ENCODE measurements around the gene ZBTB26. TPM values are rescaled to one million over a fixed set of nuclear protein-coding genes. Genes with fewer than 3 reads are reported as not detected.

Gene ZBTB26
- total and polyA plus RNA-seq, 2 donors: 6.7 to 7.0 TPM

- no peak for DNase-seq (ENCODE audit: low read depth in 6 of 9, low spot score in 9 of 9)
- no peaks in the 10 kb centered on the region for H3K27me3 ChIP-seq (ENCODE audit: control insufficient read depth in 2 of 2, insufficient read depth in 1 of 2, low read length in 1 of 2)
- H3K9me3 ChIP-seq (ENCODE audit: control insufficient read depth in 2 of 2, insufficient read depth in 1 of 2, low read length in 1 of 2): peaks cover 0 to 1% of the 10 kb centered on the region in 2 donors
- H3K4me3 ChIP-seq (ENCODE audit: low read length in 2 of 2): no peak overlapping the region
- H3K36me3 ChIP-seq (ENCODE audit: control insufficient read depth in 2 of 2, insufficient read depth in 2 of 2, low read length in 1 of 2): peaks cover 7 to 9% of the 10 kb centered on the region in 2 donors
- WGBS: 96% methylated on average over 1 of the region's 1 CpG
- H3K4me1 ChIP-seq (ENCODE audit: control insufficient read depth in 2 of 2, insufficient read depth in 2 of 2, low read length in 2 of 2): peaks cover 13 to 15% of the 10 kb centered on the region in 2 donors
- H3K27ac ChIP-seq (ENCODE audit: low read depth in 1 of 2, low read length in 1 of 2): no peak overlapping the region
Observed at GRCh38 chr9:122936883-122937282, 5.6 kb upstream of the ZBTB26 start.

- H3K4me1 ChIP-seq (ENCODE audit: control insufficient read depth in 2 of 2, insufficient read depth in 2 of 2, low read length in 2 of 2): peaks cover 10 to 11% of the 10 kb centered on the region in 2 donors
- no peak for DNase-seq (ENCODE audit: low read depth in 6 of 9, low spot score in 9 of 9)
- peaks cover 7 to 9% of the 10 kb centered on the region in 2 donors for H3K36me3 ChIP-seq (ENCODE audit: control insufficient read depth in 2 of 2, insufficient read depth in 2 of 2, low read length in 1 of 2)
- H3K27me3 ChIP-seq (ENCODE audit: control insufficient read depth in 2 of 2, insufficient read depth in 1 of 2, low read length in 1 of 2): no peaks in the 10 kb centered on the region
- no peak overlapping the region for H3K4me3 ChIP-seq (ENCODE audit: low read length in 2 of 2)
- peaks cover 1 to 2% of the 10 kb centered on the region in 2 donors for H3K9me3 ChIP-seq (ENCODE audit: control insufficient read depth in 2 of 2, insufficient read depth in 1 of 2, low read length in 1 of 2)
- WGBS: 96% methylated on average over 5 of the region's 5 CpGs
- no peak overlapping the region for H3K27ac ChIP-seq (ENCODE audit: low read depth in 1 of 2, low read length in 1 of 2)
Observed at GRCh38 chr9:122936464-122936863, 5.2 kb upstream of the ZBTB26 start.

GRCh38 chr9:122930541-122931225 is 629 bp downstream of the ZBTB26 start:
- peaks cover 0 to 5% of the 10 kb centered on the region in 2 donors for H3K9me3 ChIP-seq (ENCODE audit: control insufficient read depth in 2 of 2, insufficient read depth in 1 of 2, low read length in 1 of 2)
- peaks cover 9 to 11% of the 10 kb centered on the region in 2 donors for H3K4me1 ChIP-seq (ENCODE audit: control insufficient read depth in 2 of 2, insufficient read depth in 2 of 2, low read length in 2 of 2)
- WGBS: 30% methylated on average over 10 of the region's 10 CpGs
- peak overlapping the region; percentile 71 to 81 for H3K27ac ChIP-seq (ENCODE audit: low read depth in 1 of 2, low read length in 1 of 2)
- H3K4me3 ChIP-seq (ENCODE audit: low read length in 2 of 2): peak overlapping the region; percentile 80 to 93
- H3K27me3 ChIP-seq (ENCODE audit: control insufficient read depth in 2 of 2, insufficient read depth in 1 of 2, low read length in 1 of 2): no peaks in the 10 kb centered on the region
- DNase-seq (ENCODE audit: low read depth in 6 of 9, low spot score in 9 of 9): peak in 2 of 9 donors; percentile 17 to 18
- H3K36me3 ChIP-seq (ENCODE audit: control insufficient read depth in 2 of 2, insufficient read depth in 2 of 2, low read length in 1 of 2): no peaks in the 10 kb centered on the region

- Histone ChIP-seq H3K27ac (ENCODE audit: low read depth in 1 of 2, low read length in 1 of 2) (no peak overlapping the region), H3K36me3 (ENCODE audit: control insufficient read depth in 2 of 2, insufficient read depth in 2 of 2, low read length in 1 of 2) (no peaks in the 10 kb centered on the region), H3K4me3 (ENCODE audit: low read length in 2 of 2) (no peak overlapping the region), H3K27me3 (ENCODE audit: control insufficient read depth in 2 of 2, insufficient read depth in 1 of 2, low read length in 1 of 2) (no peaks in the 10 kb centered on the region), H3K9me3 (ENCODE audit: control insufficient read depth in 2 of 2, insufficient read depth in 1 of 2, low read length in 1 of 2) (peaks cover 0 to 5% of the 10 kb centered on the region in 2 donors), H3K4me1 (ENCODE audit: control insufficient read depth in 2 of 2, insufficient read depth in 2 of 2, low read length in 2 of 2) (peaks cover 9 to 11% of the 10 kb centered on the region in 2 donors)
- no peak for DNase-seq (ENCODE audit: low read depth in 6 of 9, low spot score in 9 of 9)
- WGBS: 93% methylated on average over 1 of the region's 1 CpG
Observed at GRCh38 chr9:122929796-122930354, 1.4 kb downstream of the ZBTB26 start.

GRCh38 chr9:122923947-122924346 is 7.4 kb downstream of the ZBTB26 start:
- no peak for DNase-seq (ENCODE audit: low read depth in 6 of 9, low spot score in 9 of 9)
- WGBS: 96% methylated on average over 3 of the region's 3 CpGs
- Histone ChIP-seq H3K36me3 (ENCODE audit: control insufficient read depth in 2 of 2, insufficient read depth in 2 of 2, low read length in 1 of 2) (peaks cover 2 to 7% of the 10 kb centered on the region in 2 donors), H3K27ac (ENCODE audit: low read depth in 1 of 2, low read length in 1 of 2) (no peak overlapping the region), H3K4me1 (ENCODE audit: control insufficient read depth in 2 of 2, insufficient read depth in 2 of 2, low read length in 2 of 2) (no peaks in the 10 kb centered on the region), H3K9me3 (ENCODE audit: control insufficient read depth in 2 of 2, insufficient read depth in 1 of 2, low read length in 1 of 2) (no peaks in the 10 kb centered on the region), H3K4me3 (ENCODE audit: low read length in 2 of 2) (no peak overlapping the region), H3K27me3 (ENCODE audit: control insufficient read depth in 2 of 2, insufficient read depth in 1 of 2, low read length in 1 of 2) (no peaks in the 10 kb centered on the region)

- WGBS: 96% methylated on average over 8 of the region's 8 CpGs
- no peaks in the 10 kb centered on the region for H3K27me3 ChIP-seq (ENCODE audit: control insufficient read depth in 2 of 2, insufficient read depth in 1 of 2, low read length in 1 of 2)
- H3K36me3 ChIP-seq (ENCODE audit: control insufficient read depth in 2 of 2, insufficient read depth in 2 of 2, low read length in 1 of 2): peaks cover 8 to 16% of the 10 kb centered on the region in 2 donors
- H3K4me1 ChIP-seq (ENCODE audit: control insufficient read depth in 2 of 2, insufficient read depth in 2 of 2, low read length in 2 of 2): no peaks in the 10 kb centered on the region
- no peak overlapping the region for H3K4me3 ChIP-seq (ENCODE audit: low read length in 2 of 2)
- no peaks in the 10 kb centered on the region for H3K9me3 ChIP-seq (ENCODE audit: control insufficient read depth in 2 of 2, insufficient read depth in 1 of 2, low read length in 1 of 2)
- no peak overlapping the region for H3K27ac ChIP-seq (ENCODE audit: low read depth in 1 of 2, low read length in 1 of 2)
- no peak for DNase-seq (ENCODE audit: low read depth in 6 of 9, low spot score in 9 of 9)
Observed at GRCh38 chr9:122922713-122923112, 8.6 kb downstream of the ZBTB26 start.

GRCh38 chr9:122918310-122918709 is 13.0 kb downstream of the ZBTB26 start:
- peaks cover 8 to 16% of the 10 kb centered on the region in 2 donors for H3K36me3 ChIP-seq (ENCODE audit: control insufficient read depth in 2 of 2, insufficient read depth in 2 of 2, low read length in 1 of 2)
- no peak overlapping the region for H3K4me3 ChIP-seq (ENCODE audit: low read length in 2 of 2)
- H3K9me3 ChIP-seq (ENCODE audit: control insufficient read depth in 2 of 2, insufficient read depth in 1 of 2, low read length in 1 of 2): no peaks in the 10 kb centered on the region
- H3K4me1 ChIP-seq (ENCODE audit: control insufficient read depth in 2 of 2, insufficient read depth in 2 of 2, low read length in 2 of 2): peaks cover 4 to 6% of the 10 kb centered on the region in 2 donors
- WGBS: 94% methylated on average over 2 of the region's 2 CpGs
- no peak for DNase-seq (ENCODE audit: low read depth in 6 of 9, low spot score in 9 of 9)
- H3K27me3 ChIP-seq (ENCODE audit: control insufficient read depth in 2 of 2, insufficient read depth in 1 of 2, low read length in 1 of 2): no peaks in the 10 kb centered on the region
- H3K27ac ChIP-seq (ENCODE audit: low read depth in 1 of 2, low read length in 1 of 2): no peak overlapping the region

- H3K4me1 ChIP-seq (ENCODE audit: control insufficient read depth in 2 of 2, insufficient read depth in 2 of 2, low read length in 2 of 2): peaks cover 8 to 10% of the 10 kb centered on the region in 2 donors
- H3K36me3 ChIP-seq (ENCODE audit: control insufficient read depth in 2 of 2, insufficient read depth in 2 of 2, low read length in 1 of 2): peaks cover 6 to 20% of the 10 kb centered on the region in 2 donors
- under 1% methylated on average over 35 of the region's 35 CpGs for WGBS
- peak in 8 of 9 donors; percentile 73 to 92 (median 80) for DNase-seq (ENCODE audit: low read depth in 6 of 9, low spot score in 9 of 9)
- H3K27ac ChIP-seq (ENCODE audit: low read depth in 1 of 2, low read length in 1 of 2): peak within 1 kb of the TSS; percentile 89 to 93
- H3K4me3 ChIP-seq (ENCODE audit: low read length in 2 of 2): peak within 1 kb of the TSS; percentile 67 to 71
- H3K27me3 ChIP-seq (ENCODE audit: control insufficient read depth in 2 of 2, insufficient read depth in 1 of 2, low read length in 1 of 2): no peaks in the 10 kb centered on the region
- no peaks in the 10 kb centered on the region for H3K9me3 ChIP-seq (ENCODE audit: control insufficient read depth in 2 of 2, insufficient read depth in 1 of 2, low read length in 1 of 2)
Observed at GRCh38 chr9:122912964-122913673, 18.2 kb downstream of the ZBTB26 start, which contains the start of gene ZBTB6. Gene ZBTB6, minus strand, starts transcription at chr9:122913323. Its CDS starts 1,251 bp downstream, at chr9:122912072.

- WGBS: 5% methylated on average over 9 of the region's 9 CpGs
- Histone ChIP-seq H3K27ac (ENCODE audit: low read depth in 1 of 2, low read length in 1 of 2) (peak overlapping the region; percentile 89 to 93), H3K36me3 (ENCODE audit: control insufficient read depth in 2 of 2, insufficient read depth in 2 of 2, low read length in 1 of 2) (peaks cover 6 to 19% of the 10 kb centered on the region in 2 donors)
Observed at GRCh38 chr9:122912671-122912963, 18.7 kb downstream of the ZBTB26 start.

More at GRCh38 chr9:122912671-122912963, 18.7 kb downstream of the ZBTB26 start:
- no peaks in the 10 kb centered on the region for H3K9me3 ChIP-seq (ENCODE audit: control insufficient read depth in 2 of 2, insufficient read depth in 1 of 2, low read length in 1 of 2)
- H3K27me3 ChIP-seq (ENCODE audit: control insufficient read depth in 2 of 2, insufficient read depth in 1 of 2, low read length in 1 of 2): no peaks in the 10 kb centered on the region
- DNase-seq (ENCODE audit: low read depth in 6 of 9, low spot score in 9 of 9): no peak
- H3K4me3 ChIP-seq (ENCODE audit: low read length in 2 of 2): peak overlapping the region; percentile 67 to 71
- peaks cover 8 to 10% of the 10 kb centered on the region in 2 donors for H3K4me1 ChIP-seq (ENCODE audit: control insufficient read depth in 2 of 2, insufficient read depth in 2 of 2, low read length in 2 of 2)
